Activated CD4-positive, alpha-beta T cell treated with anti-CD3 and anti-CD28 coated beads for 48 hours (primary cell): Measurements from ENCODE around the gene ZDHHC18.
"Not testable (repeated sequence)": the region's sequence is repeated elsewhere in the genome, so short reads cannot be mapped to it uniquely, and the experiment has no call there.

Experiments
- DNase-seq: peaks from one replicate; pipeline ENCODE4 v3.0.0-alpha.2; 2020

ZDHHC18 gene

DNA sequence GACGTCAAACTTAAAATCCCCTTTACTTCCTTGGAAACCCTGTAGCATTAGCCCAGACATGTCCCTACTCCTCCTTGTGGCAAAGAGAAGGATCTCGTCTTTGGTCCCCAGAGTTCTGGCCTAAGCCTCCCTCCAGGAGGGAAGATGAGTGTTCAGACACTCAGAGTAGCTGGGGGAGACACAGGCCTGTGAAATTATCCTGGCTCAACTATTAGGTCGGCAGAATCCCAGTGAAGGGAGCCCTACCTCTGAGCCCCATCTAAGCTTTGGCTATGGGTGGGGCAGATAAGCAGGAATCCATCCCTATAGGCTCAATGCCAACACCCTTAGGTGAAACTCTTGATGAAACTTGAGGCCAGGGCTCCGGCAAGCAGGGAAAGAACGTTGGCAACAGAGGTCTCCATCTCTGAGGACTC, 34.8 kb downstream of the ZDHHC18 start:
- no peak for DNase-seq

DNA sequence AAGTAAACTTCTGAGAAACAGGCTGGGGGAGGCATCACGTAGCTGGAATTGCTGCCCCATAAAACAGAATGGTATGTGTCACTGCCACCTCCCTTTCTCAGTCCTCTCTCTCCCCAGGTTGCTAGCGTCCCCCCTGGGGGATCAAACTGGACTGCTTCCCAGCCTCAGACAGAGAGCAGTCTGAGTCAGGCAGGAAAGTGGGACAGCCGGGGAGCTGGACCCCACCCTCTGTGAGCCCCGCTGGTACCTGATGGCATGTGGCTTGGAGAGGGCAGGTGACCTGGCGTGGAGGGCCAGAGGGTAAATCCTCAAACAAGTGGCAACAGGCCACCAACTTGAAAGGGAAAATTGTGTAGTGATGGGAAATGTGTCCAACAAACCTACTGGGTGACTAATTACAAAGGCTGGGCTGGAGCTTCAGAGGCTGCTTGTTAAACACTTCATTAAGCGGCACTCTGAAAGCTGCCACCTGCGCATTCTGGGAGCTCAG, 35.4 kb downstream of the ZDHHC18 start:
- no peak for DNase-seq

DNA sequence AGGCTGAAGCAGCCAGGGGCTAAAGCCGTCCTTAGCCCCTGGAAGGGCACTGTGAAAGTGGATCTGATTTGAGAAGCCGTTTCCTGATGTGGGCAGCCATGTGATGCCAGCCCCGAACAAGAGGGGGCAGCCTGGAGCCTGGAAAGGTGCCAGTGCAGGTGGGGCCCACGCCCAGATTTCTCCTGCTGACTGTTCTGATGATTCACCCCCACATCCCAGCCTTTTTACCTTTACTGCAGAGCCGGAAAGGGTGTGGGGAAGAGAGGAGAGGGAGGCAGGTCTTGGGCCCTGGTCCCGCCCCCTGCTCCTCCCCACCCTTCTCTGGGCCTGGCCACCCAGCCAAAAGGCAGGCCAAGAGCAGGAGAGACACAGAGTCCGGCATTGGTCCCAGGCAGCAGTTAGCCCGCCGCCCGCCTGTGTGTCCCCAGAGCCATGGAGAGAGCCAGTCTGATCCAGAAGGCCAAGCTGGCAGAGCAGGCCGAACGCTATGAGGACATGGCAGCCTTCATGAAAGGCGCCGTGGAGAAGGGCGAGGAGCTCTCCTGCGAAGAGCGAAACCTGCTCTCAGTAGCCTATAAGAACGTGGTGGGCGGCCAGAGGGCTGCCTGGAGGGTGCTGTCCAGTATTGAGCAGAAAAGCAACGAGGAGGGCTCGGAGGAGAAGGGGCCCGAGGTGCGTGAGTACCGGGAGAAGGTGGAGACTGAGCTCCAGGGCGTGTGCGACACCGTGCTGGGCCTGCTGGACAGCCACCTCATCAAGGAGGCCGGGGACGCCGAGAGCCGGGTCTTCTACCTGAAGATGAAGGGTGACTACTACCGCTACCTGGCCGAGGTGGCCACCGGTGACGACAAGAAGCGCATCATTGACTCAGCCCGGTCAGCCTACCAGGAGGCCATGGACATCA, 36.5 kb downstream of the ZDHHC18 start, which contains the start of gene SFN:
Gene SFN, plus strand, starts transcription at position 369 of the 904 bp plus-strand sequence. Its CDS starts 64 bp downstream, at position 433.
- DNase-seq = peak; percentile 80

DNA sequence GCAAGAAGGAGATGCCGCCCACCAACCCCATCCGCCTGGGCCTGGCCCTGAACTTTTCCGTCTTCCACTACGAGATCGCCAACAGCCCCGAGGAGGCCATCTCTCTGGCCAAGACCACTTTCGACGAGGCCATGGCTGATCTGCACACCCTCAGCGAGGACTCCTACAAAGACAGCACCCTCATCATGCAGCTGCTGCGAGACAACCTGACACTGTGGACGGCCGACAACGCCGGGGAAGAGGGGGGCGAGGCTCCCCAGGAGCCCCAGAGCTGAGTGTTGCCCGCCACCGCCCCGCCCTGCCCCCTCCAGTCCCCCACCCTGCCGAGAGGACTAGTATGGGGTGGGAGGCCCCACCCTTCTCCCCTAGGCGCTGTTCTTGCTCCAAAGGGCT, 37.2 kb downstream of the ZDHHC18 start:
- no peak for DNase-seq

DNA sequence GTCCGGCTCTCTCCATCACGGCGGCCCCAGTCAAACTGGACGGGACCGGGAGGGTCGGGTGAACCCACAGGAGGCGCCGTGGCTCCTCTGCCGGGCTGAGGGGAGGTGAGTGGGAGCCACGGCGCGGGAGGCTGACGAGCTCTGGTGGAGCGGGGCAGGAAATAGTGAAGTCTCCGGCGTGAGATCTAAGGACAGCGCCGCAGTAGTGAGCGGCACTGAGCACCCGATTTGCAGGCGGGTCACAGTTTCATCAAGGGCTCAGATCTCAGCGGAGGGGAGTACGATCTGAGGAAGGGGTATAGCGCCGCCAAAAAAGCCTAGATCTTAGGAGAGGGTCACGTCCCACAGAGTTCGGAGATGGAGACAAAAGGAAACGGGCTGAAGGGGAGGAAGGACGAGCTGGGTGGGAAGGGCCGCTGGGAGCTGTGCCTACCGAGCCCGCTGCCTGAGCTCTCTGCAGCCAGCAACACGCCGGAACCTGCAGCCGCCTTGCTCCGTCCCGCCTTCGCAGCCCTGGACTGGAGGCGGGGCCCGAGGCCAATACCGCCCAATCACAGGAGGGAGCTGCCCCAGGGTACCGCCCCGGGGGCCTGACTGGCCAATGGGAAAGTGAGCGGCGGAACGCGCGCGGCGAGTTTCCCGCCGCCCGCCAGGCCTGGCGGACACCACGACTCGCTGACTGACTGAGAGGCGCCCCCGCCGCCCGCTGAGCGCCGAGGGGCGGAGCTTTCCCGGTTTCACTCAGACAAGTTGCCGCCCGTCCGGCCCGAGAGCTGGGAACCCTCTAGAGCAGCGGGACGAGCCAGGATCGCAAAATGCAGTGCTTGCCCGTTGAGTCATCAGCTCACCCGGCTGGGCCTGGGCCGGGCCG, 38.4 kb downstream of the ZDHHC18 start:
- peak; percentile 97 for DNase-seq

DNA sequence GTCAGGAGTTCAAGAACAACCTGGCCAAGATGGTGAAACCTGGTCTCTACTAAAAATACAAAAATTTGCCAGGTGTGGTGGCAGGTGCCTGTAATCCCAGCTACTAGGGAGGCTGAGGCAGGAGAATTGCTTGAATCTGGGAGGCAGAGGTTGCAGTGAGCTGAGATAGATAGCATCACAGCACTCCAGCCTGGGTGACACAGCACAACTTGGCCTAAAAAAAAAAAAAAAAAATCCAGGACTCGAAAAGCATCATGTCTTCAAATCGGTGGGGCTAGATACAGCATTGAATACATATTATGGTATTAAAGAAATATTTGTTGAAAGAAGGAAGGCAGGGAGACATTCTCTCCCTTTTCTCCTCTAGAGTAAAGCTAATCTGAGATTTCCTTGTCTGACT, 46.6 kb downstream of the ZDHHC18 start:
- DNase-seq = not testable (repeated sequence)

DNA sequence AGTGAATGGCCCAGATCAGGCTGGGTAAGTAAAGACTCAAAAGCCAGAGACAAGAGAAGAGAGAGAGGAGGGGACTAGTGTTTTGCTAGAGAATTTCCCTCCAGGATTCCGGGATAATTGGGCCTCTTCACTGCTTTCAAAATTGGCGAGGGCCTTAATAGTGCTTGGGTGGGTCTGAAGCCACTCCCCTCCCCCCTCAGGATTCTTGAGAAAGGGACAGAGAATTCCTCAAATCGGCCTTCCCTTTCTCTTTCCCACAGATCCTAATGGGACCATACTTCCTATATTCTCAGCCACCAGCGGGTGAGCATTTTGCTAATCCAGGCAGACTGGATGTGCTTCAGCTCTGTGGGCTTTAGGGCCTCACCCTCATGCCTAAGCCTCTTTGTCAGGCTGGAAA, 48.4 kb downstream of the ZDHHC18 start:
- no peak for DNase-seq

DNA sequence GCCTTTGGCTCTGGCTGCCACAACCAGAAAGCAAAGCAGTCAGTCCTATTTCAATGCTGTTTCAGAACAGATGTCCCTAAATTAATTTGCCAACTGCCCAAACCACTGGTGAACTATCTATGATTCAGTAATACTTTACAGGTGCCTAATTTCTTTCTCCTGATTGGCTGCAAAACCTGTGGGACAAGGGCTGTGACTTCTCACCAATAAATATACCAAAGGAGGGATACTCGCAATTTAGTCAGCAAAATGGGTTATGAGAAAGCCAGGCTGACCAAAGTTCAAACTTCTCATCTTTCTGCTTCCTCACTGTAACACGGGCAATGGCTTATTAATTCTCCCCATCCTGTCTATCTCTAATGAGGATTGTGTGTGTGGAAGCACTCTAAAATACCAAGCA, 50.8 kb downstream of the ZDHHC18 start:
- DNase-seq = no peak

DNA sequence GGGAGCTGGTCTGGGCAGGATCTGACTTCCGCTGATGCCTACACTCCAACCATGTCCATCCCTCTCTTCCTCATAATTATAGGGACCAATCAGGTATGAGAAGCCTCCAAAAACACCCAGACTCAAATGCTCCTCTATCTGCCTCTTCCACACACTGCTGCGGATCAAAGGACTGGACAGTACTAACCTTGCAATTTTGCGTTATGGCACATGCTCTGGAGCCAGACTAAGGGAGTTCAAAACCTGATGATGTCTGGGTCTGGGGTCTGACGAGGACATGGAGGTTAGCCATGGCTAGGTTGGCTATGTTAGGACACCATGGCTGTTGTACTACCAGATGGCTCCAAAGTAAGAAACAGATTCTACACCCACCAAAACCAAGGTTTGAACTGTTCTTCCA, 53.3 kb downstream of the ZDHHC18 start:
- DNase-seq = no peak

DNA sequence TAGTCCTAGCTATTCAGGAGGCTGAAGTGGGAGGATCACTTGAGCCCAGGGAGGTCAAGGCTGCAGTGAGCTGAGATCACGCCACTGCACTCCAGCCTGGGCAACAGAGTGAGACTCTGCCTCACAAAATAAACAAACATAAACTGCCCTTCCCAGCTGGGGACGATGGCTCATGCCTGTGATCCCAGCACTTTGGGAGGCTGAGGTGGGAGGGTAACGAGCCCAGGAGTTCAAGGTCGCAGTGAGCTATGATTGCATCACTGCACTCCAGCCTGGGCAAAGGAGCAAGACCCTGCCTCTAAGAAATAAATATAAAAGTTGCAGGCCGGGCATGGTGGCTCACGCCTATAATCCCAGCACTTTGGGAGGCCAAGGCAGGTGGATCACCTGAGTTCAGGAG, 55.1 kb downstream of the ZDHHC18 start:
- not testable (repeated sequence) for DNase-seq

DNA sequence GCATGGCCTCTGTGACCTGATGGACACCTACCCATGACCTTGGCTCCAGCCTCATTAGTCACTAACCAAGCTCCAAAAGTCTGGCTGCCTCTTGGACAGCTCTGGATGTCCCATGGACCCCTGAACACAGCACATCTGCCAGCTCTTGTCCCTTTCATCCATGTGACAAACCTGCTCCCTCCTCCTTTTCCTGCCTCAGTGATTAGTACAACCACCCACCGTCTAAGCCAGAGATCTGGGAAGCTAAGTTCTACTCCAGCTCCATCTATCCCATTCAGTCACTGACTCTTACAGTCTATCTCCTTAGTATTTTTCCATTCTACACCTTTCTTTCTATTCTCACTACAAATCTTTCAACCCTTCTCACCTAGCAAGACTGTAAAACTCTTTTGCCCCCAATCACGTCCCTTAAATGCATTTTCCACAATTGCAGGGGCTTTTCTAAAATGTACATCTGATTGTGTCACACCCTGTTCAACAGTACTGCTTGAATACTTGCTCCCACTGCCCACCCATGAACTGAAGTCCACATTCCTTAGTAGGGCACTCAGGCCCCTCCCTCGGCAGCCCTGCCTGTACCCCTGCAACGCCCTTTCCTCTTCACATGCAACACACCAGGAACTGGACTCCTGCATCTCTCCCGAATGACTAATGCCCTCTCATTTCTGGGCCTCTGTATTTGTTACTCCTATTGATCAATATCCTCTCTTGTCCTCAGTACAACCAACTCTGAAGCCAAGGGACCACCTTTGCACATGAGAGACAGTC, 56.4 kb downstream of the ZDHHC18 start:
- no peak for DNase-seq

DNA sequence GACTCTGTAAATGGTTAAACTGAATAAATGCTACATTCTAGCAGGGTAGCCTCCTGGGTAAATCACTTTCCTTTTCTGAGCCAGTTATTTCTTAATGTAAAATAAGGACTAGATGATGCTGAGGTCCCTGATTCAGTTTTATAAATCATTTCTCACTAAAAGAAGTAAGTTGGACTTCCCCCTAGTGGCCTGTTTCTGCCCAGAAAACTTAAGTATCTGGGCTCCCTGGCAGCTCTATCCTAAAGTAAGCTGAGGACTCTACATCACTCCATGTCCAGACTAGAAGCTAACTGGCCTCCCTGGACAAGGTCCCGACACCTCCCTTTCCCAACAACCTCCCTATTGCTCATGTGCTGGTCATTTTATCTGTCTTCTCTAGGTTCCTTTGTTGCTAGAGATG, 60.6 kb downstream of the ZDHHC18 start:
- DNase-seq = no peak

DNA sequence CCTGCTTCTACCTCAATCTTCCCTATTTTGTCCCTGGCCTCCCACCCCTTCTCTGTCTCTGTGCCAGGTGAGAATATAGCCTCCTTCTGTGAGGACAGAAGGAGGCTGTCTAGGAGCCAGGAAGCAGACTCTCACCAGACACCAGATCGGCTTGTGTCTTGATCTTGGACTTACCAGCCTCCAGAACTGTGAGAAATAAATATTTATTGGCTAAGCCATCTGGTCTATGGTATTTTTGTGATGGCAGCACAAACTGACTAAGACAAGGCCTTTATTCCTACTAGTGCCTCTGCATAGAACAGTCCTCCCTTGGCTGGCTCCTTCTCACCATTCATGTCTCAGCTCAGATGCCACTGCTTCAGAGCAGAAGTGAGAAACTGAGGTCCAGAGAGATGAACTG, 61.7 kb downstream of the ZDHHC18 start:
- no peak for DNase-seq

DNA sequence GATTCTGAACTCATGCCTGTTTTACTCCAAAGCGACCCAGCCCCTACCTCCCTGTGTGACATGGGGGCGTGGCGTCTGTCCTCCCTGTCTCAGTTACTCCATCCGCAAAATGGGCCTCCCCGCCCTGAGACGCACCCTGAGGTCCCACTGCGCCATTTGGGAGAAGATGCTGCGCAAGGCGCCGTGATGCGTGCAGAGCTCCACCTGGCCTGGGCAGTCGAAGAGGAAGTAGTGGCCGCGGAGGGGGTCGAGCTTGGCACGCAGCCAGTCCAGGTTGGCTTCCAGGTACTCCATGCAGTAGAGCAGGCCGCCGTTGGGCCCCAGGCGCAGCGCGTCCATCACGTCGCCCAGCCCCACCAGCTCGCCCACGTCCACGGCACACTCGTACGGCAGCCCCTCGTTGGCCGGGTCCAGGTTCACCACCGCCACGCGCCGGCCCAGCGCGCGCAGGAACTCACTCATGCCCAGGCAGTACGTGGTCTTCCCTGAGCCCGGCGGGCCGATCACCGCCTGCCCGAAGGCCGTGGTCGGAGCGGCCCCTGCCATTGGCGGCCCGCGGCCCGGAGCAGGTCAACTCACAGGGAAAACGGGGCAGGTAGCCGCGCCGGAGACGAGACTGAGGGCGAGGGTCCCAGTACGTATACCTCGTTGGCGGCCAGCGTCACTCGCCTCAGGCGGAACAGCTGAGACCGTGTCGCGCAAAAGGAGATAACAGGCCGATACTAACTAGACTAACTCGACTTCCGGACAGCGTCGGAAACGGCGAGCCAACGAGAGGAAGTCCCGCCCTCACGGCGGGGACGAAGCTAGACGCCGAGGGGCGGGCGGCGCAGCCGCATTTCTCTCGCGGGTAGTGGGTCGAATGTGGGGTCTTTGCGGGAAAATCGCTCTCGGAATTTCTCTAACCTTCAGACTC, 63.3 kb downstream of the ZDHHC18 start, which contains the start of gene GPN2:
Gene GPN2, minus strand, starts transcription at position 733 of the 916 bp plus-strand sequence. Its CDS starts 187 bp downstream, at position 546.
- DNase-seq = peak; percentile 85

DNA sequence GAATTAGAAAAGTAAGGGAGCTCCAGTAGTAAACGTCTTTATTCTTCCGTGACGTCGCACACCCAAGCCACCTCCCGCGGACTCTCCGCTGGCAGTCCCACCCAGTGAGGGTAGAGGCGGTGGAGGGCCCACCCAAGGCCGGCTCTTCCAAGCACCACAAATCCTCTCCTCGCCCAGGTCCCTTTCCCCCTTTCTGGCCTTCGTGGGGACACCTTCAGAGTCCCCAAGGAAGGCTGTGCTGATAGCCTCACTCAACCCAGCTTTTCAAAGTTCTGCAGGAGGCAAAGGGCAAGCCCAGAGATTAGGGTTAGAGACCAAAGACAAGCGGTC, 63.9 kb downstream of the ZDHHC18 start:
- DNase-seq = no peak

DNA sequence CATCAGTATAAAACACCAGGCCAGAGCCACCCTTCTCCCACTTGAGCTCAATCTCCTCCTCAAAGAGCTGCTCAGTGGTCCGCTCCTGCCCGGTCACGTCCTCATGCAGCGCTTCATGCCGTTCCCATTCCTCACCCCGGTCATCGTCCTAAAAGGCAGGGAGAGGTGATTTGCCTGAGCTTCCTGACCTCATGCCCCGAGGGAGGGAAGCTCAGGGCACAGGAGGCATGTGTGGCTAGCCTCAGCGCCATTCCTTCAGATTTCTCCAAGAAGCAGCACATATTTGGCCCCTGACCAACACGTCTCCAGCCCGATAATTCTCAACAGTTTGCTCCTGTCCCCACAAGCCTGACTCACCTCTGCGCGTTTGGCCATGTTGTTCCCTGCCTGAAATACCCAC, 67.8 kb downstream of the ZDHHC18 start:
- DNase-seq = no peak

DNA sequence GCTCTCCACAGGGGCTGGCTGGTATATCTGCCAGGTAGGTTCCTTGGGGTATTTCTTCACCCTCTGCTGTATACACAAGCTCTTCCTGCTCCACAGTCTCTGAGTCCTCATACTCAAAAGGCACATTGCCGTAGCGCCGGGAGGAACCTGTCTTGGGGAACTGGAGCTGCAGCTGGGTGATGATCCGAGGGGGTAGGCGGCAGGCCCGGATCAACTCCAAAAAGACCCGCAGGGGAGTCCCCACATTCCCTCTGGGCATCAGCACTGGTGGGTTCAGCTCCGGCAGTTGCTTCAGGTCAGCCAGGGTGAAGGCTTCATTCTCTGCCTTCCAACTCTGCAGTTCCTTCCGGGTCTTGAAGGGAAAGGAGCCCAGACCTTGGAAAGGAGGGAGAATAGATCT, 70.9 kb downstream of the ZDHHC18 start:
- no peak for DNase-seq

DNA sequence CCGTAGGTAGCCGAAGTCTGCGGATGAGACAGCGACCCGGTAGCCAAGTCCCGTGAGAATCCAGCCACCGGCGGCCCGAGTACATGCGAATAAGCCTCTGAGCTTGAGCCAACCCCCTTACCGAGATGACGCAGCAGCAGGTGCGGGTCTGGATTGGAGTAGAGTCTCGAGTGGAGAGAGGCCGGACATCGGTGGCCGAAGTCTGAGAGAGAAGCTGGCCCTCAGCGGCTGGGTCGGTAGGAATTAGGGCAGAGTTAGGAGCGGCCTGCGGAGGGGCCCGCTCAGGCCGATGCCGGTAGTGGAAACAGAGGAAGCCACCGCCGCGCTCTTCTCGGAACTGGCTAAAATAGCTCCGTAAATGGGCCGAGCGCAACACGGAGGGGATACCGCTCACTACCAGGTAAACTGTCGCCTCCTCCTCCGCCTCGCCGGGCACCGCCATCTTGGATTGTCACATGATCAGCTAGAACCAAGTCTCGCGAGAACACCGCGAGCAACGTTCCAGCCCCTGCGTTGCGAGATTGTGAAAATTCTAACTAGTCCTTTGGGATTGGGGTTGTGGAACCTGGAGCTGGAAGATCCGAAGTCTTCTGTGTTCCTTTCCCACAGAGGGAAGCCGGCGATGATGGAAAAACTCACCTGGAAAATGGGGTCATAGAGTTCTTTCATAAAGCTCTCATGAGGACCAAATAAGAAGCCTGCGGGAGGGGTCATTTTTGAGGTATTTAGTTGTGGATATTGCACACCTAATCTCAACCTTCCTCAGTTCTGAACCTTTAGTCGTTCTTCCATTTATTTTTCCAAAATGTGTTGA, 73.7 kb downstream of the ZDHHC18 start, which contains the start of gene GPATCH3:
Gene GPATCH3, minus strand, starts transcription at position 467 of the 814 bp plus-strand sequence. Its CDS starts 25 bp downstream, at position 442.
- peak; percentile 93 for DNase-seq

DNA sequence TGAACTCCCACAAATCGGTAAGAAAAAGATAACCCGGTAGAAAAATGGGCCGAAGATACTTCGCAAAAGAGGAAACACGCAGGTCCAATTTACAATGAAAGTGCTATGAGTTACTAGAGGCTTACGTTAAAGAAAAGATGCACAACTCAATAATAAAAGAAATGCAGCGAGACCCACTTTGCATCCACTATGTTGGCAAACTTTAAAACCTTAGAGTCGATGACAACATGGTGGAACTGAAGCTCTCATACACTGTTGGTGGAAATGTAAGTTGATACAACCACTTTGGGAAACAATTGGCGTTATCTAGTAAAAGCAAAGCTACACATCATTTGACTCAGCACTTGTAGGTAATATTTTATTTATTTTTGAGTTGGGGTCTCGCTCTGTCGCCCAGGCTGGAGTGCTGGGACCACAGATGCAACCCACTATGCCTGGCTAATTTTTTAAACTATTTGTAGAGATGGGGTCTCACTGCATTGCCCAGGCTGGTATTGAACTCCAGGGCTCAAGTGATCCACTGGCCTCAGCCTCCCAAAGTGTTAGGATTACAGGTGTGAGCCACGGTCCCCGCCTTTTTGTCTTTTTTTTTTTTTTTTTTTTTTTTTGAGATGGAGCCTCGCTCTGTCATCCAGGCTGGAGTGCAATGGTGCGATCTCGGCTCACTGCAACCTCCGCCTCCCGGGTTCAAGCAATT, 74.5 kb downstream of the ZDHHC18 start:
- DNase-seq = no peak
